ENCODE measurements around the gene HBZ.
"Not testable (repeated sequence)": the region's sequence is repeated elsewhere in the genome, so short reads cannot be mapped to it uniquely, and the experiment has no call there.

HBZ gene

GRCh38 chr16:179211-180092, 27.0 kb downstream of the HBZ start:
- no peak for DNase-seq (ENCODE audit: low read depth)

GRCh38 chr16:180101-180675, 27.7 kb downstream of the HBZ start, which contains the start of gene HBQ1:
TSS of gene HBQ1 (plus strand) at chr16:180459. CDS start at chr16:180487, 28 bp downstream.
- DNase-seq (ENCODE audit: low read depth): no peak

GRCh38 chr16:180681-181564, 28.5 kb downstream of the HBZ start:
- no peak for DNase-seq (ENCODE audit: low read depth)

GRCh38 chr16:181565-182021, 29.1 kb downstream of the HBZ start:
- no peak for DNase-seq (ENCODE audit: low read depth)

- DNase-seq (ENCODE audit: low read depth): no peak
Measured at GRCh38 chr16:183005-183404, 30.6 kb downstream of the HBZ start.

GRCh38 chr16:185213-185612, 32.8 kb downstream of the HBZ start:
- no peak for DNase-seq (ENCODE audit: low read depth)

- DNase-seq (ENCODE audit: low read depth): no peak
Measured at GRCh38 chr16:185691-186090, 33.2 kb downstream of the HBZ start.

- DNase-seq (ENCODE audit: low read depth): no peak
Measured at GRCh38 chr16:187330-187729, 34.9 kb downstream of the HBZ start.

- DNase-seq (ENCODE audit: low read depth): no peak
Measured at GRCh38 chr16:188674-189073, 36.2 kb downstream of the HBZ start.

- DNase-seq (ENCODE audit: low read depth): no peak
Measured at GRCh38 chr16:189604-190186, 37.3 kb downstream of the HBZ start.

GRCh38 chr16:191831-192230, 39.4 kb downstream of the HBZ start:
- DNase-seq (ENCODE audit: low read depth): no peak

- no peak for DNase-seq (ENCODE audit: low read depth)
Measured at GRCh38 chr16:192686-193085, 40.2 kb downstream of the HBZ start.

- DNase-seq (ENCODE audit: low read depth): no peak
Measured at GRCh38 chr16:193441-193840, 41.0 kb downstream of the HBZ start.

- no peak for DNase-seq (ENCODE audit: low read depth)
Measured at GRCh38 chr16:194516-194915, 42.1 kb downstream of the HBZ start.

- DNase-seq (ENCODE audit: low read depth): peak; percentile 38
Measured at GRCh38 chr16:200388-200787, 47.9 kb downstream of the HBZ start.

- no peak for DNase-seq (ENCODE audit: low read depth)
Measured at GRCh38 chr16:203246-203645, 50.8 kb downstream of the HBZ start.

- DNase-seq (ENCODE audit: low read depth): not testable (repeated sequence)
Measured at GRCh38 chr16:204046-204445, 51.6 kb downstream of the HBZ start.
